HG02970 (cell line): ENCODE measurements around the gene ASAP2.

Source experiments
- ATAC-seq: cut with Tn5 transposase; IDR thresholded peaks from one replicate; pipeline ENCODE4 v1.9.1; 2021; ENCODE audit warnings: mild to moderate bottlenecking, moderate library complexity, moderate number of reproducible peaks; ENCODE audit not compliant: unreplicated experiment, low FRiP score

The ASAP2 gene

GRCh38 chr2:9269695-9270360 is 63.2 kb downstream of the ASAP2 start:
- ATAC-seq = no peak

- no peak for ATAC-seq
Measured at GRCh38 chr2:9271091-9271490, 64.5 kb downstream of the ASAP2 start.

DNA sequence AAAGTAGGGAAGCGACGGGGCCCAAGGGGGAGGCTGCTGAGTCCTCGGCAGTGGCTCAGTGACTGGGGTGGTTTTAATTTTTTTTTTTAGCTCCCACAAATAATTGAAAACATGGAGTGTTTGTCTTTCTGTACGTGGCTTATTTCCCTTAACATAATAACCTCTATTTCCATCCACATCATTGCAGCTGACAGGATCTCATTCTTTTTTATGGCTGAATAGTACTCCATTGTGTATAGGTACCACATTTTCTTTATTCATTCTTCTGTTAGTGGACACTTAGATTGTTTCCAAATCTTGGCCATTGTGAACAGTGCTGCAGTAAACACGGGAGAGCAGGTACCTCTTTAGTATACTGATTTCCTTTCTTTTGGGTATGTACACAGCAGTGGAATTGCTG is 65.1 kb downstream of the ASAP2 start:
- ATAC-seq = no peak

DNA sequence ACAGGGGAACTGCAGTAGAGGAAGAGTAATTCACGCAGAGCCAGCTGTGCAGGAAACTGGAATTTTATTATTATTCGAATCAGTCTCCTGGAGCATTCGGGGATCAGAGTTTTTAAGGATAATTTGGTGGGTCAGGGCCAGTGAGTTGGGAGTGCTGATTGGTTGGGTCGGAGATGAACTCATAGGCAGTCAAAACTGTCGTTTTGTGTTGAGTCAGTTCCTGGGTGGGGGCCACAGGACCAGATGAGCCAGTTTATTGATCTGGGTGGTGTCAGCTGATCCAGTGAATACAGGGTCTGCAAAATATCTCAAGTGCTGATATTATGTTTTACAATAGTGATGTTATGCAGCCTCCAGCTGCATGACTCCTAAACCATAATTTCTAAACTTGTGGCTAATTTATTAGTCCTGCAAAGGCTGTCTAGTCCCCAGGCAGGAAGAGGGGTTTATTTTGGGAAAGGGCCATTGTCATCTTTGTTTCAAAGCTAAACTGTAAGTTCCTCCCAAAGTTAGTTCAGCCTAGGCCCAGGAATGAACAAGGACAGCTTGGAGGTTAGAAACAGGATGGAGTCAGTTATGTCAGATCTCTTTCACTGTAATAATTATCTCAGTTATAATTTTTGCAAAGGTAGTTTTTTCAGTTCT is 67.0 kb downstream of the ASAP2 start:
- ATAC-seq = no peak

DNA sequence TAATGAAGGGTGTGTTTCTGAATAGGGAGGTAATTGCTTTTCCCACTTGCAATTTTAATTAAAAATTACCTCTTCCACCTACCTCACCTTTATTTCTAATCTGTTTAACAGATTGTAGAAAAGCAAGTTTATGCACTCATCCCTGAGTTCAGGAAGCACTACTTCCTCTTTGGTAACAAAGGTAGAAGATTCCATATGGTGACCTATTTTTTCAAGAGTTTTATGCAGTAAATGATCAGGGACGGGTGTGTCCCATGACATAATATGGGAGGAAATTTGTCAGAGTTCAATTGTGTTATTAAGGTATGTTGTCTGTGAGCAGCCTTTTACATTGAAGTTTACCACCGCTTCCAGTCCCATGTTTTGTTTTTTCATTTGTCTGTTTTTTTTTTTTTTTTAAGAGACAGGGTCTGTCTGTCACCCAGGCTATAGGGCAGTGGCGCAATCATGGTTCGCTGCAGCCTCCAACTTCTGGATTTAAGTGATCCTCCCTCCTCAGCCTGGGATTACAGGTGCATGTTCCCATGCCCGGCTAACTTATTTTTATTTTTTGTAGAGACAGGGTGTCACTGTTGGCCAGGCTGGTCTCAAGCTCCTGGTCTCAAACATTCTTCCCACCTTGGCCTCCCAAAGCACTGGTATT is 68.2 kb downstream of the ASAP2 start:
- no peak for ATAC-seq

DNA sequence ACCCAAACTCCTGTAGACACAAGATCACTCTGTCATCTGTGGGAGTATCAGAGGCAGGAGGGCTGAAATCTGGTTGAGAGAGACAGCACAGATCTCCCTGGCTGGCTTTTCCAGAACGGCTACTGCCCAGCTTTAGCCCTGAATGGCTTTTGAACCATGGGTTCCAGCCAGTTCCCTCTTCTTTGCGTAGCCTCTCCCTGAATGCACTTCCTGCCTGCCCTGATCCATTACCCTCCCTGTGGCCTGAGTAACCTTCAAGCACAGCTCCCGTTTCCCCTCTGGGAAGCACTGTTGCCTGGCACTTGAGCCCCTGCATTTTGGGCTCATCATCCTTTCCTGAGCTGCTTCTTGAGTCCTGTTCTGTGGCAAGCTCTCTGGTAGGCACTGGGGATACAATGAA is 68.8 kb downstream of the ASAP2 start:
- ATAC-seq = no peak

- ATAC-seq = no peak
Measured at GRCh38 chr2:9276074-9276473, 69.5 kb downstream of the ASAP2 start.

GRCh38 chr2:9276901-9277451 is 70.4 kb downstream of the ASAP2 start:
- ATAC-seq = no peak

DNA sequence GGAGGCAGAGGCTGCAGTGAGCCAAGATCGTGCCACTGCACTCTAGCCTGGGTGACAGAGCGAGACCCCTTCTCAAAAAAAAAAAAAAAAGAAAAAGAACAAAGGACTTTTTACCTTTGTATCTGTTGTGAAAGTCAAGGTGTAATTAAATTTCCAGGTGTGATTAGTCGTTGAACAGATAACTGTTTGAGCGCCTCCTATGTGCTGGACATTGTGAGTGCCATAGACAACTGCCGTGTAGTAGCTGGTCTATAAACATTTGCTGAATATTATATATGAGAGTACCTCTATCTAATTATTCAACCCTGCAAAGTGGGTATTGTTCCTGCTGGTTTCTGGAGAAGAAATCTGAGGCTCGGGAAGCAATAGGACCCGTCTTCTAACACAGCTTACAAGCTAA is 71.8 kb downstream of the ASAP2 start:
- ATAC-seq = no peak

DNA sequence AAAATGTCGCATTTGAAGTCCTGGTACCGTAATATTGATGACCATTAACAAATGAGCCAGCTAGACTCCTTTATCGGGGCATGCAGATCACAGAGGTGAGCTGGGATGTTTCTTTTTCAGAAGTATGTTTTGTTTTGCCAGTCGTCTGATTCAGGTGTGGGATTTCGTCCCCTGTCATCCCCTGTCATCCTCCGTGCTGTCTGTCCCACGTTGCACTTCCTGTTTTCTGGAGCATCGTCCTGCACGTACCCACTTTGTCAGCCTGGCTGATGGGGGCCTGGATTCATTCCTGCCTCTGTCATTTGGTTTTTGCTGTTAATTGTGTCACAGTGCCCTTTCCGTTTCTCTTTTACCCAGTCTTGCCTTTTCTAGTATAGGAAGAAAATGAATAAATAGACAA is 72.8 kb downstream of the ASAP2 start:
- no peak for ATAC-seq

DNA sequence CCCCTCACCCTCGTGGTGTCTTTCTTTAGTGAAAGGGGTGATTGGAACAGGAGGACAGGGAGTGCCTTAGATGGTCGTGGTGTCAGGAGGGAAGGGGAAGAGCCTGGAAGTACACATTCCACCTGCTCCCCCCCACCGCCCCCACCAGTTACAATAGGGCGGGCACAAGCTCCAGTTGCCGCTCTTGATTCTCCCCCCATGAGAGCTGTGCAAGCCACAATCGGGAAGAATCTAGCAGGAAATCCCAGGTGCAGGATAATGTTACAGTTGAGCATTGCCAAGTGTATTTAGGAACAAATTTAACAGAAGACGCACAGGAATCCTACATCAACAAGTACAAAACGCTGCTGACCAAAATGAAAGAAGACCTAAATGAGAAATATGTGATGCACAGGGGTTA is 73.6 kb downstream of the ASAP2 start:
- ATAC-seq = no peak

GRCh38 chr2:9281145-9281544 is 74.5 kb downstream of the ASAP2 start:
- no peak for ATAC-seq

- no peak for ATAC-seq
Measured at GRCh38 chr2:9282128-9283112, 75.8 kb downstream of the ASAP2 start.

DNA sequence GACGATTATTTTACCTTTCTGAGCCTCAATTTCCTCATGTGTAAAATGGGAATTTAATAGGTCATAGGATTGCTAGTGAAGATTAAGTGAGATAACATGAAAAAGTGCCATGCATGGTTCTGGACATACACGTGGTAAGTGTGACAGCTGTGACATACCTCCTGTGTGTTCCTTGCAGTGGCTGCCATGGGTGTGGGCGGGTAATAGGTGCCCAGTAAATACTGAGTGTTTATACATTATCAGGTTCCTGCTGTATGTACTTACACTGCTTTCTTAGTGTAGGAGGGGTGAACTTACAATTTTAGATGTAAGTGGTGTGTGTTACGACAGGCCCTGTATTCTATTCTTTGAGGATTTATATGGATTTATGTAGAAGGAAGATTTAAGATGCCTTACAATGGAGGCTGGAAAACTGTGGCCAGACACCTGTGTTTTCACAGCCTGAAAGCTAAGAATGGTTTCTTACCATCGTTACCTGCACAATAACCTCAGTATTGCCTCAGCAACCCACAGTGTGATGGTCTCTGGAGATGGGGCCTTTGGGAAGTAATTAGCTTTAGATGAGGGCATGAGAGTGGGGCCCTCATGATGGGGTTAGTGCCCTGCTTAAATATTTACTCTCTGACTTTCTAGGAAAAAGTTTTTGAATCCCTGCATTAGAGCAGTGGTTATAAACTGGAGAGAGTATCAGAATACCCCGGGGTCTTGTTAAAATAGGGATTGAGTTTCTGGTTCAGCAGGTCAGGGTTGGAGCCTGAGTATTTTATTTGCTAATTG is 78.1 kb downstream of the ASAP2 start:
- ATAC-seq = no peak

DNA sequence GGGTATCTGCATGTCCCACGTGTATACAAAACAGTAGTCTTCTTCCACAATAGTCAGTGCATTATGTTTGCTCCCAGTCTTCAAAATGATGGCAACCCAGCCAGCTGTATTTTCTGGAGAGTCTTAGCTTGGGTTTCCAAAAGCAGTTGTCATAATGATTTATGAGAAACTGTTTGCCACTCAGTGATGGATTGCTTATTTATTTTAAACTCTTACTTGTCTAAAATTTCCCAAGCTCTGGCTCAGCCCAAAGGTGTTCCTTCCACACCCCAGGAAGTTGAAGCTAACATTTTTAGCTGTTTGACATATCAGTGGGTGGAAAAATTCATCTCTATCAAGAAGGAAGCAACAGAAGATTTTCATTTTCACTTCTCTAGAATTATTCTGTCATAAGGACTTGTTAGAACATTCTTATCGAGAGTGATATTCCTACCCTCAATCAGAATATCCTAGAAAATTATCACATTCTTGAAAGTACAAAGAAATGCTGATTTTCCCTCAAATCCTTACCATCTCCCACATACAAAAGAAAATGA is 78.8 kb downstream of the ASAP2 start:
- no peak for ATAC-seq

DNA sequence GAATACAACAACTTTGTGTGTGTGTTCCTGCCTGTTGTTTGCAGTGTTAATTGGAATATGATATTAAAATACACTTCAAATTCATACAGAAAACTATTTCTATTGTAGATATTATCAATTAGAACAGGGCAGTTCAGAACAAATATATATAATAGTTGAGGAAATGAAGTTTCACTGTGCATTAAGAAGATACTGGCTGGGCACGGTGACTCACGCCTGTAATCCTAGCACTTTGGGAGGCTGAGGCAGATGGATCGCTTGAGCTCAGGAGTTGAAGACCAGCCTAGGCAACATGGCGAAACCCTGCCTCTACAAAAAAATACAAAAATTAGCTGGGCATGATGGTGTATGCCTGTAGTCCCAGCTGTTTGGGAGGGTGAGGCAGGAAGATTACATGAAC is 79.3 kb downstream of the ASAP2 start:
- no peak for ATAC-seq

DNA sequence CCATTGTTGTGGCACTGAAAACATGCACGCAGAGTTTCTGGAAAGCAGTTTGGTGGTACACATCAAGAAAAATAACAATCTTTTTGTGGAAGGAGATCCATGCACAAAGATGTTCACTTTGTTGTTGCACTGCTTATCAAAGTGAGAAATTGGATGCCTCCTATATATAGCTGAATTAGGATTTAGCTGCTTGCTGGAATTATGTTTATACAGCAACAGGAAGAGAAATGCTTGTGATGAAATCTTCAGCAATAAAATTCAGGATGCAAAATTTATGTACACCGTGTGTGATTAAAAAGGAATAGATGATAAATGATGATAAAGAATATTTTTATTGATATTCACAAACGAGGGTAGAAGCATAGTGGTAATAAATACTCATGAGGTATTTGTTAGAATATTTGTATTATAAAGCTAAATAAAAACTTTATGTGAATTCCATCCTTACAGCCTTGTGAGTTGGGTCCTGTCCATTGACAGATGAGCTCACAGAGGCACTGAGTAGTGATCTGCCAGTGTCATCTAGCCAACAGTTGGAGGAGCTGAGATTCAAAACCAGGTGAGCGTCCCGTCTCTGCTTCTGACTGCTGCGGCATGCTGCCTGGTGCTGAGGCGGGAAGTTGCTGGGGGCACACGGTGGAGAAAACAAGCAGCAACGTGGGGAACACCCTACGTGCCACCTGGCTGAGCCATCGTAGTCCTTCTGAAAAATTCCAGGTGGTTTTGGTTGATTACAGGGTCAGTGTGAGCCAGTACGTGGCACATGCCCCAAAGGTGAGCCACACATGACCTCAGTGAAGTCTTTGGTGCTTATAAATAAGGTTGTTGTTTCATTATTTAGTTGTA is 80.2 kb downstream of the ASAP2 start:
- ATAC-seq = no peak

GRCh38 chr2:9287400-9288045 is 80.9 kb downstream of the ASAP2 start:
- ATAC-seq = no peak
